HepG2 (cell line): ENCODE results near the gene PRMT5. TPM values are rescaled to one million over a fixed set of nuclear protein-coding genes. Genes with fewer than 3 reads are reported as not detected.

Experiments used
- CREB3 ChIP-seq: sonication (generic); formaldehyde crosslinking; IDR thresholded peaks from 2 replicates; pipeline ENCODE4 v1.5.0; 2020; ENCODE audit warnings: missing genetic modification reagents
- DR1 ChIP-seq: sonication (generic); formaldehyde crosslinking; IDR thresholded peaks from 2 replicates; pipeline ENCODE4 v1.8.0; 2021; ENCODE audit warnings: mild to moderate bottlenecking, missing genetic modification reagents, inconsistent platforms
- FOSL2 ChIP-seq: sonication (generic); formaldehyde crosslinking; IDR thresholded peaks from 2 replicates; pipeline ENCODE4 v1.4.0; 2020; ENCODE audit warnings: missing genetic modification reagents
- GATAD2A ChIP-seq: IDR thresholded peaks from 2 replicates; pipeline ENCODE4 v1.6.1; 2016
- HDAC2 ChIP-seq: sonication (generic); formaldehyde crosslinking; IDR thresholded peaks from 2 replicates; pipeline ENCODE4 v1.4.0; 2020; ENCODE audit warnings: missing genetic modification reagents
- MTERF4 ChIP-seq: sonication (generic); formaldehyde crosslinking; IDR thresholded peaks from 2 replicates; pipeline ENCODE4 v1.8.0; 2023; ENCODE audit warnings: mild to moderate bottlenecking, missing genetic modification reagents
- MXD3 ChIP-seq: IDR thresholded peaks from 2 replicates; pipeline ENCODE4 v1.6.1; 2016; ENCODE audit warnings: mild to moderate bottlenecking, missing biosample characterization, missing genetic modification reagents
- REL ChIP-seq: sonication (generic); formaldehyde crosslinking; conservative IDR thresholded peaks from 2 replicates; pipeline ENCODE4 v1.8.0; 2022; ENCODE audit warnings: mild to moderate bottlenecking, missing genetic modification reagents, moderate library complexity
- SP2 ChIP-seq: sonication (generic); formaldehyde crosslinking; IDR thresholded peaks from 2 replicates; pipeline ENCODE4 v1.5.1; 2020; ENCODE audit warnings: mild to moderate bottlenecking, missing genetic modification reagents
- SRF ChIP-seq: IDR thresholded peaks from 2 replicates; pipeline ENCODE4 v1.6.1; 2011; ENCODE audit warnings: mild to moderate bottlenecking, low read depth, low read length, moderate library complexity
- ZBTB4 ChIP-seq: sonication (generic); formaldehyde crosslinking; IDR thresholded peaks from 2 replicates; pipeline ENCODE4 v1.4.0; 2020; ENCODE audit warnings: missing genetic modification reagents, mild to moderate bottlenecking, borderline replicate concordance
- ZBTB7A ChIP-seq: sonication (generic); formaldehyde crosslinking; IDR thresholded peaks from 2 replicates; pipeline ENCODE4 v1.8.0; 2022; ENCODE audit warnings: mild to moderate bottlenecking, missing genetic modification reagents
- ZFX ChIP-seq: sonication (generic); formaldehyde crosslinking; IDR thresholded peaks from 2 replicates; pipeline ENCODE4 v1.4.0; 2020; ENCODE audit warnings: mild to moderate bottlenecking, low read depth, missing genetic modification reagents, moderate library complexity
- ZMYM3 ChIP-seq: sonication (generic); formaldehyde crosslinking; IDR thresholded peaks from 2 replicates; pipeline ENCODE4 v1.5.1; 2020; ENCODE audit warnings: mild to moderate bottlenecking, missing genetic modification reagents
- ZNF18 ChIP-seq: sonication (generic); formaldehyde crosslinking; IDR thresholded peaks from 2 replicates; pipeline ENCODE4 v1.8.0; 2022; ENCODE audit warnings: mild to moderate bottlenecking, missing genetic modification reagents; ENCODE audit not compliant: insufficient replicate concordance
- ZNF275 ChIP-seq: sonication (generic); formaldehyde crosslinking; IDR thresholded peaks from 2 replicates; pipeline ENCODE4 v1.8.0; 2022; ENCODE audit warnings: missing genetic modification reagents, mild to moderate bottlenecking, inconsistent platforms, borderline replicate concordance
- ZNF513 ChIP-seq: sonication (generic); formaldehyde crosslinking; conservative IDR thresholded peaks from 2 replicates; pipeline ENCODE4 v1.5.0; 2020; ENCODE audit warnings: missing genetic modification reagents
- ZNF614 ChIP-seq: IDR thresholded peaks from 2 replicates; pipeline ENCODE4 v1.6.1; 2018; ENCODE audit warnings: missing biosample characterization, missing genetic modification reagents, inconsistent platforms, borderline replicate concordance
- ZSCAN25 ChIP-seq: sonication (generic); formaldehyde crosslinking; IDR thresholded peaks from 2 replicates; pipeline ENCODE4 v1.8.0; 2022; ENCODE audit warnings: mild to moderate bottlenecking, missing genetic modification reagents
- polyA plus RNA-seq, 8 experiments: library from polyadenylated mRNA; depleted of rRNA in 3 of 8; stranded (reverse) in 7 of 8; unstranded in 1 of 8; fragments of >200 nt; fragmentation: Illumina TruSeq in 4 of 8; extraction: Trizol in 4 of 8; gene quantifications; 2 replicates each; pipeline versions ENCODE4 v1.2.1 to v1.2.3, GENCODE V29; 2011 to 2016; ENCODE audit warnings: low read depth in 4 of 8, missing spikeins in 1 of 8, mixed read lengths in 1 of 8; ENCODE audit not compliant: insufficient read depth in 1 of 8
- total RNA-seq, 5 experiments: library from RNA; depleted of rRNA; stranded (reverse); fragments of >200 nt; fragmentation: Illumina TruSeq; extraction: Trizol; gene quantifications; 2 replicates each; pipeline ENCODE4 v1.2.3, GENCODE V29; 2016; ENCODE audit warnings: low read depth in 1 of 5

Gene PRMT5
- total and polyA plus RNA-seq, 2 of the 13 experiments (the other 11 are each of a cell fraction or from before 2014, with no cell fraction given) = 210 to 354 TPM

- no peak for TF ChIP-seq MTERF4 (CRISPR knock-in tag)
- peak; percentile 99 for TF ChIP-seq FOSL2
- TF ChIP-seq SP2 (CRISPR knock-in tag) = no peak
- TF ChIP-seq SRF = peak; percentile 61; the same call in 1 of the 2 replicates
- TF ChIP-seq GATAD2A (CRISPR knock-in tag) = peak; percentile 99
- TF ChIP-seq DR1 (CRISPR knock-in tag) = no peak
- TF ChIP-seq MXD3 = peak; percentile 76; the same call in 1 of the 2 replicates
- TF ChIP-seq ZNF18 (CRISPR knock-in tag) = no peak
- TF ChIP-seq ZNF614 = peak; percentile 50; the same call in 1 of the 2 replicates
- no peak for TF ChIP-seq ZBTB4 (CRISPR knock-in tag)
- no peak for TF ChIP-seq ZNF513 (CRISPR knock-in tag)
- TF ChIP-seq CREB3 (CRISPR knock-in tag) = no peak
- TF ChIP-seq ZBTB7A (CRISPR knock-in tag) = no peak
- TF ChIP-seq HDAC2 (CRISPR knock-in tag) = peak; percentile 99
- TF ChIP-seq ZNF275 = no peak
- no peak for TF ChIP-seq REL
- peak; percentile 83 for TF ChIP-seq ZMYM3 (CRISPR knock-in tag)
- peak; percentile 89 for TF ChIP-seq ZFX
- TF ChIP-seq ZSCAN25 = peak; percentile 91
Observed at GRCh38 chr14:22977684-22978486, 48.7 kb upstream of the PRMT5 start (continued).
